SK-N-DZ (cell line): ENCODE data around the gene RIIAD1.
"Not testable (repeated sequence)": the region's sequence is repeated elsewhere in the genome, so short reads cannot be mapped to it uniquely, and the experiment has no call there.

ENCODE experiments used
- DNase-seq: peaks from one replicate; pipeline ENCODE4 v3.0.0-alpha.2; 2015; ENCODE audit warnings: low spot score

RIIAD1 gene

DNA sequence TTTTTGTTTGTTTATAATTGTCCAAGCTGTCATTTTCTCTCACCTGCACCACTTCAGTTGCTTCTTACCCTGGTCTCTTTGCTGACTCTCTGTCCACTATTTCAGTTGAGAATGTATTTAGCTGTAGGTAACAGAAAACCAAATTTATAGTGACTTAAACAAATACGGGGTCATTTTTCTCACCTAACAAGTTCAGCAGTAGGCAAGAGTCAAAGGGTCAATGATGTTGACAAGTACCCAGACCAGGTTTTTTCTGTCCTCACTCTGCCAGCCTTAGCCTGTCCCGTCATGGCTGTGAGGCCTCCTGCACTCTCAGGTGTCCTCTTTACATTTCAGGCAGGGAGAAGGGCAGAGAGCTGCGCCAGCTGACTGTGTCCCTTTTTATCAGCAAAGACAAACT, 11.8 kb downstream of the RIIAD1 start:
- DNase-seq, result no peak

DNA sequence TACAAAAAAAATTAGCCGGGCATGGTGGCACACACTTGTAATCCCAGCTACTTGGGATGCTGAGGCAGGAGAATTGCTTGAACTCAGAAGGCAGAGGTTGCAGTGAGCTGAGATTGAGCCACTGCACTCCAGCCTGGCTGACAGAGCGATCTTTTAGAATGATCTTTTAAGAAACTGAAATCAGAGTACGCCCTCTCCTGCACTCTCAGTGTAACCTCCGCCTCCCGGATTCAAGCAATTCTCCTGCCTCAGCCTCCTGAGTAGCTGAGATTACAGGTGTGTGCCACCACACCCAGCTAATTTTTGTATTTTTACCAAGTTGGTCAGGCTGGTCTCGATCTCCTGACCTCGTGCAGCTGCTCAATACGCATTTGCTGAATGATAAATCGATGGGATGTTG, 12.7 kb downstream of the RIIAD1 start:
- DNase-seq, result not testable (repeated sequence)

DNA sequence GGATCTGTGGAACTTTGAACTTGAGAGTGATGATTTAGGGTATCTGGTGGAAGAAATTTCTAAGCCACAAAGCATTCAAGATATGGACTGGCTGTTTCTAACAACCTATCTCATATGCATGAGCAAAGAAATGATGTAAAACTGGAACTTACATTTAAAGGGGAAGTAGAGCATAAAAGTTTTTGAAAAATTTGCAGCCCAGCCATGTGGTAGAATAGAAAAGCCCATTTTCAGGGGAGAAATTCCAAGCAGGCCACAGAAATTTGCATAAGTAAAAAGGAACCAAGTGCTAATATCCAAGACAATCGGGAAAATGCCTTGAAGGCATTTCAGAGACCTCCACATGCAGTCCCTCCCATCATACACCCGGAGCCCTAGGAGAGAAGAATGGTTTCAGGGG, 15.7 kb downstream of the RIIAD1 start:
- DNase-seq, result no peak

DNA sequence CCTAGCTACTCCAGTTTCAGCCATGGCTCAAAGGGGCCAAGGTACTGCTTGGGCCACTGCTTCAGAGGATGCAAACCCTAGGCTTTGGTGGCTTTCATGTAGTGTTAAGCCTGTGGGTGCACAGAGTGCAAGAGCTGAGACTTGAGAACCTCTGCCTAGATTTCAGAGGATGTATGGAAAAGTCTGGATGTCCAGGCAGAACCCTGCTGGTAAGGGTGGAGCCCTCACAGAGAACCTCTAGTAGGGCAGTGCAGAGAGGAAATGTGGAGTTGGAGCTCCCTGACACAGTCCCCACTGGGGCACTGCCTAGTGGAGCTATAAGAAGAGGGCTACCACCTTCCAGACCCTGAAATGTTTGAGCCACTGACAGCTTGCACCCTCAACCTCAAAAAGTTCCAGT, 16.2 kb downstream of the RIIAD1 start:
- no peak for DNase-seq

GRCh38 chr1:151739590-151740355, 18.5 kb downstream of the RIIAD1 start:
- DNase-seq, result no peak

- no peak for DNase-seq
Measured at GRCh38 chr1:151741516-151741915, 20.2 kb downstream of the RIIAD1 start.

GRCh38 chr1:151756291-151756690, 35.0 kb downstream of the RIIAD1 start:
- no peak for DNase-seq

- DNase-seq, result no peak
Measured at GRCh38 chr1:151759241-151759640, 37.9 kb downstream of the RIIAD1 start.

DNA sequence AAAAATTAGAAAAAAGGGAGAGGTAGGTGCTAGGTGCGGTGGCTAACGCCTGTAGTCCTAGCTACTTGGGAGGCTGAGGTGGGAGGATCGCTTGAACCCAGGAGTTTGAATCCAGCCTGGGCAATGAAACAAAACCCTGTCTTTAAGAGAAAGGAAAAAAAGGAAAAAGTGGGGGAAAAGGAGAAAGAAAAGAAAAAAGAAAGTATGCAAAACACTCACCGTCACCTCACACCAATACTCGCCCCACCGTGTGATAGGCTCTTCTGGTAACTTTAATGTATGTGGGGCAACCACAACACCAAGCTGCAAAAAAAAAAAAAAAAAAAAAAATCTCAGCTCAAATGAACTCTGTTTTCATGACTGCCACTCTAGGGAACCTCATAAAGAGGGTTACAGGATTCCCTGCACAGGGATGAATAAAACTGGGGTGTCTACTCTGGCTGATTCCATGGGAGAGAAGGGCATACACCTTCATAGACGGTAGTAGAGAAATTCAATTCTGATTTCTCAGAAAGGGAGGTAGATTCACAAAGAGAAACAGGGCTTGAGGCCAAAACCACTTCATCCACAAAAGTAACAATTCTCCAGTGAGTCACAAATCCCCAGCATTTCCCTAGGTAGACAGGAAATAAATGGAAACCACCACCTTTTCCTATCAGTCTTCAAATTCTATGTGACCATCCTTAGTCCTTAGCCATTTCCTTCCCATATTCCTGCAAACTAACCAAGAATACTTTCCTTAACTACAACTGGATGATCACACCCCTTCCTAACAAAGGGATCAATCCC, 39.5 kb downstream of the RIIAD1 start:
- DNase-seq, result no peak

- peak; percentile 84 for DNase-seq
Measured at GRCh38 chr1:151762941-151763921, 41.9 kb downstream of the RIIAD1 start, which contains the start of gene MRPL9. Gene MRPL9, minus strand, starts transcription at chr1:151763496. Its CDS starts 17 bp downstream, at chr1:151763479.

DNA sequence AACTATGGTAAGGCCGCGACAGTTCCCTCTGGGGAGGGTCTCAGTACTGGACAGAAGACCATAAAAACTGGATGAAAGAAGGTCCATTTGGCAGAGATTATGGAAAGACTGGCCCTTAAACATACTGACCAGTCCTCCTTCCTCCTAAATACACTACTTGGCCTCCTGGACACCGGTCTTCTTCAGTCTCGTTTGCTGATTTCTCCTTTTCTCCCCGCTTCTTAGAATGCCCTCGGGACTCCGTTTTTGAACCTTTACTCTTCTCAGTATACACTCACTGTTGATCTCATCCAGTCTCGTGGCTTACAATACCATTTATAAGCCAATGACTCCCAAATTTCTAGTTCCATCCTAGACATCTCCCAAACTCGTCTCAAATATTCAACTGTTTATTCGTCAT, 42.7 kb downstream of the RIIAD1 start:
- no peak for DNase-seq

DNA sequence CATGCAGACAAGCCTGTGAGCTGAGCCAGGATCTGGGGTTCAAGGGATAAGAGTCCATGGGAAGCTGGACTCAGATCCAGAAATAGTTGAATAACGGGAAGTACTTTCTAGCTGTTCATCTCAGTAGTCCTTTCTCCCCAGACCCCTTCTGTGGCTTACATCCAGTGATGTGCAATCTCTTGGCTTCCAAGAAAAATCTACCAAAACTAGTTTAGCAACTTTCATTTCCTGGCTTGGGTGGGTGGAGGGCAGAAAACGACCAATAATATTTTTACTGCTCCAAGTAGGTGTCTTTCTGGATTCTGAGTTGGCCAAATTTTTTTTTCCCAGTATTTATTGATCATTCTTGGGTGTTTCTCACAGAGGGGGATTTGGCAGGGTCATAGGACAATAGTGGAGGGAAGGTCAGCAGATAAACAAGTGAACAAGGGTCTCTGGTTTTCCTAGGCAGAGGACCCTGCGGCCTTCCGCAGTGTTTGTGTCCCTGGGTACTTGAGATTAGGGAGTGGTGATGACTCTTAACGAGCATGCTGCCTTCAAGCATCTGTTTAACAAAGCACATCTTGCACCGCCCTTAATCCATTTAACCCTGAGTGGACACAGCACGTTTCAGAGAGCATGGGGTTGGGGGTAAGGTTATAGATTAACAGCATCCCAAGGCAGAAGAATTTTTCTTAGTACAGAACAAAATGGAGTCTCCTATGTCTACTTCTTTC, 47.2 kb downstream of the RIIAD1 start:
- DNase-seq, result not testable (repeated sequence)

DNA sequence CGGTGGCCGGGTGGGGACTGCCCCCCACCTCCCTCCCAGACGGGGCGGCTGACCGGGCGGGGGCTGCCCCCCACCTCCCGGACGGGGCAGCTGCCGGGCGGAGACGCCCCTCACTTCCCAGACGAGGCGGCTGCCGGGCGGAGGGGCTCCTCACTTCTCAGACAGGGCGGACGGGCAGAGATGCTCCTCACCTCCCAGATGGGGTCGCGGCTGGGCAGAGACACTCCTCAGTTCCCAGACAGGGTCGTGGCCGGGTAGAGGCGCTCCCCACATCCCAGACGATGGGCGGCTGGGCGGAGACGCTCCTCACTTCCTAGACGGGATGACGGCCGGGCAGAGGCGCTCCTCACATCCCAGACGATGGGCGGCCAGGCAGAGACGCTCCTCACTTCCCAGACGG, 47.9 kb downstream of the RIIAD1 start:
- not testable (repeated sequence) for DNase-seq

GRCh38 chr1:151773702-151774101, 52.4 kb downstream of the RIIAD1 start:
- no peak for DNase-seq

- DNase-seq, result no peak
Measured at GRCh38 chr1:151774256-151774922, 53.1 kb downstream of the RIIAD1 start.

DNA sequence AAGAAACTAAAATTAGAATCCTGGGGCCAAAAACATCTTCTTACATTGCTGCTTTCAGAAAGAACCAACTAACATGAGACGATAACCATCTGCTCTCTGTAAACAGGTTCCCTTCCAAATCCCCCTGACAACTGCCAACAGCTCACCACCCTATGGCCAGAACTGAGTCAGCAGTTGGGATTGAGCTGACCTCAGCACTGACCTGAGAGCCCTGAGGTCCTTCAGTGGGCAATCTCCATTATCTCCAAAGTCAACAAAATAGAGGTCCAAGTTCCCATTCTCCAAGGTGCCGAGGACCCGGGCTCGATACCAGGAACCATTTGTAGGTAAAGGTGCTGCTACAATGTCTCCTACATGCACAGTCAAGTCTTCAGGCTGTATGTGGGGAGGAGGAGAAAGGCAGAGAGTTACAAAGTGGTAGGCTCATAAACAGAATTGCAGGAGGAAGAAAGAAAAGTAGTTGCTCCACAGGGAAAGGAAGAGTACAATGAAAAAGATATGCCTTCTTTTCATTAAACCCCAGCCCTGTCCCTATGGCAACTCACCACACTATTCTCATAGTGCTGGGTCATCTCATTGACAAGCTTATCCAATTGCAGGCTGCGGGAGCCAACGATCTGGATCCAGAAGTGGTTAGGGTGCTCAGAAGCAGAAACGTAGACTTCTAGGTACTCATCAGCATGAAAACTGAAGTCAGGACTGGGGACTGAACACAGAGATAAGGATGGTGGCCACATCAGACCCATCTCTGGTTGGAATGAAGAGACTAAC, 54.8 kb downstream of the RIIAD1 start:
- no peak for DNase-seq

- DNase-seq, result no peak
Measured at GRCh38 chr1:151776665-151777062, 55.3 kb downstream of the RIIAD1 start.

DNA sequence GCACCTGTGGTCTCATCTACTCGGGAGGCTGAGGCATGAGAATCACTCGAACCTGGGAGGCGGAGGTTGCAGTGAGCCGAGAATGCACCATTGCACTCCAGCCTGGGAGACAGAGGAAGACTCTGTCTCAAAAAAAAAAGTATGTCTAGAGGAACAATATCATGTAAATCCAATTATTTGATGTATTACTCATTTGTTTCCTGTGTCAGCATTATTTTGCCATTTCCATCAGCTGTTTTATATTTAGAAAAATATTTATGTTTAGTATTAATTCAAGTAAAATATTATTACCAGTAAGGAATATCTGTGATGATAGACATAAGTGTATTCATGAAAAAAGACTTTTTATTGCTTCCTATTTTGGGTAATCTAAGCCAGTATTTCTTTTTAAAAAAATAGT, 56.0 kb downstream of the RIIAD1 start:
- no peak for DNase-seq
